BJ (cell line): ENCODE data around the gene SH2D3A. TPM values are rescaled to one million over a fixed set of nuclear protein-coding genes. Genes with fewer than 3 reads are reported as not detected.
"Not testable (repeated sequence)": the region's sequence is repeated elsewhere in the genome, so short reads cannot be mapped to it uniquely, and the experiment has no call there.

ENCODE experiments used
- CTCF ChIA-PET: fragments of 350-600 bp; formaldehyde crosslinking; extraction: SDS; loops from one replicate; lab custom pipeline; 2021; ENCODE audit warnings: antibody characterized with exemption, inconsistent platforms; lab: Yijun Ruan, JAX
- POLR2A ChIA-PET: fragments of 300-600 bp; sonication (Branson Sonifier 250); formaldehyde crosslinking; extraction: SDS; loops from one replicate; lab custom pipeline; 2021; ENCODE audit warnings: antibody characterized with exemption; lab: Charles Lee
- DNase-seq: peaks from one replicate; pipeline ENCODE4 v3.0.0-alpha.2; 2011; ENCODE audit warnings: low read depth
- H3K27me3 ChIP-seq: 2 replicates; pipeline ENCODE4 v1.6.0; 2011; ENCODE audit warnings: low read length; ENCODE audit not compliant: control insufficient read depth, insufficient read depth
- H3K36me3 ChIP-seq: 2 replicates; pipeline ENCODE4 v1.5.1; 2011; ENCODE audit warnings: low read length; ENCODE audit not compliant: control insufficient read depth, insufficient read depth
- H3K4me3 ChIP-seq: 2 replicates; pipeline ENCODE4 v1.5.1; 2011; ENCODE audit warnings: low read depth, mild to moderate bottlenecking, control low read depth, low read length
- polyA plus RNA-seq: library from polyadenylated mRNA; depleted of rRNA; stranded (reverse); fragments of >200 nt; gene quantifications from 2 replicates; pipeline ENCODE4 v1.2.3, GENCODE V29; 2011
- TF ChIP-seq, protein P1 (sequence below): IDR thresholded peaks from 2 replicates; pipeline ENCODE4 v1.5.1; 2011; ENCODE audit warnings: low read depth, mild to moderate bottlenecking, control low read depth, inconsistent platforms, low read length, moderate library complexity; ENCODE audit not compliant: insufficient read depth

Gene SH2D3A
- polyA plus RNA-seq, 1 experiment: 0.07 TPM

DNA sequence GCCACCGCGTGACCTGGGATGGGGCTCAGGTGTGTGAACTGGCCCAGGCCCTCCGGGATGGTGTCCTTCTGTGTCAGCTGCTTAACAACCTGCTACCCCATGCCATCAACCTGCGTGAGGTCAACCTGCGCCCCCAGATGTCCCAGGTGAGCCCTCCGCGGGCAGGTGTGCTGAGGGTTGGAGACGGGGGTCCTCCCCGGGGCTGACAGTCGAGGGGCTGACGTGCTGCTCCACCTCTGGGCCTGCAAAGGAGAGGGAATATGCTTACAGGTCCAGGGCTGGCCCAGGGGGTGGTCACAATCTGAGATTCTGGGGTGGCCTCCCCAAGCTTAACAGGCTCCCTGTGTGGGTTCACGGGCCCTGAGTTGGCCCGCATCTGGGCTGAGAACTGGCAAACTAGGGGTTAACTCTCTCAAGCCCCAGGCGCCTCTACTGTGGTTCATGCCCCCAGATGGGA, 5.7 kb upstream of the SH2D3A start:
- no peak for DNase-seq
- Histone ChIP-seq H3K36me3 (no peaks in the 10 kb centered on the region), H3K27me3 (no peaks in the 10 kb centered on the region), H3K4me3 (no peak overlapping the region)
- TF ChIP-seq, protein P1, sequence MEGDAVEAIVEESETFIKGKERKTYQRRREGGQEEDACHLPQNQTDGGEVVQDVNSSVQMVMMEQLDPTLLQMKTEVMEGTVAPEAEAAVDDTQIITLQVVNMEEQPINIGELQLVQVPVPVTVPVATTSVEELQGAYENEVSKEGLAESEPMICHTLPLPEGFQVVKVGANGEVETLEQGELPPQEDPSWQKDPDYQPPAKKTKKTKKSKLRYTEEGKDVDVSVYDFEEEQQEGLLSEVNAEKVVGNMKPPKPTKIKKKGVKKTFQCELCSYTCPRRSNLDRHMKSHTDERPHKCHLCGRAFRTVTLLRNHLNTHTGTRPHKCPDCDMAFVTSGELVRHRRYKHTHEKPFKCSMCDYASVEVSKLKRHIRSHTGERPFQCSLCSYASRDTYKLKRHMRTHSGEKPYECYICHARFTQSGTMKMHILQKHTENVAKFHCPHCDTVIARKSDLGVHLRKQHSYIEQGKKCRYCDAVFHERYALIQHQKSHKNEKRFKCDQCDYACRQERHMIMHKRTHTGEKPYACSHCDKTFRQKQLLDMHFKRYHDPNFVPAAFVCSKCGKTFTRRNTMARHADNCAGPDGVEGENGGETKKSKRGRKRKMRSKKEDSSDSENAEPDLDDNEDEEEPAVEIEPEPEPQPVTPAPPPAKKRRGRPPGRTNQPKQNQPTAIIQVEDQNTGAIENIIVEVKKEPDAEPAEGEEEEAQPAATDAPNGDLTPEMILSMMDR: no peak
- POLR2A ChIA-PET: no interaction called here
- CTCF ChIA-PET: interaction anchor here (0.7 kb wide), 1 partner anchor 141 kb away, joined by 3 read pairs; no protein-coding TSS in a partner anchor

- Histone ChIP-seq H3K36me3 (no peaks in the 10 kb centered on the region), H3K4me3 (no peak within 1 kb of the TSS), H3K27me3 (no peaks in the 10 kb centered on the region)
- TF ChIP-seq, protein P1: no peak
- CTCF ChIA-PET: interaction anchor here (0.7 kb wide), 1 partner anchor 141 kb away, joined by 3 read pairs; no protein-coding TSS in a partner anchor
- no peak for DNase-seq
- POLR2A ChIA-PET: no interaction called here
Observed at GRCh38 chr19:6772028-6772865, 5.0 kb upstream of the SH2D3A start, which contains the start of gene VAV1. Gene VAV1, plus strand, starts transcription at chr19:6772708. Its CDS starts 100 bp downstream, at chr19:6772808.

GRCh38 chr19:6771648-6772027, 4.4 kb upstream of the SH2D3A start:
- POLR2A ChIA-PET, H3K36me3 ChIP-seq, H3K27me3 ChIP-seq, H3K4me3 ChIP-seq, CTCF ChIA-PET, DNase-seq: not testable (repeated sequence)

DNA sequence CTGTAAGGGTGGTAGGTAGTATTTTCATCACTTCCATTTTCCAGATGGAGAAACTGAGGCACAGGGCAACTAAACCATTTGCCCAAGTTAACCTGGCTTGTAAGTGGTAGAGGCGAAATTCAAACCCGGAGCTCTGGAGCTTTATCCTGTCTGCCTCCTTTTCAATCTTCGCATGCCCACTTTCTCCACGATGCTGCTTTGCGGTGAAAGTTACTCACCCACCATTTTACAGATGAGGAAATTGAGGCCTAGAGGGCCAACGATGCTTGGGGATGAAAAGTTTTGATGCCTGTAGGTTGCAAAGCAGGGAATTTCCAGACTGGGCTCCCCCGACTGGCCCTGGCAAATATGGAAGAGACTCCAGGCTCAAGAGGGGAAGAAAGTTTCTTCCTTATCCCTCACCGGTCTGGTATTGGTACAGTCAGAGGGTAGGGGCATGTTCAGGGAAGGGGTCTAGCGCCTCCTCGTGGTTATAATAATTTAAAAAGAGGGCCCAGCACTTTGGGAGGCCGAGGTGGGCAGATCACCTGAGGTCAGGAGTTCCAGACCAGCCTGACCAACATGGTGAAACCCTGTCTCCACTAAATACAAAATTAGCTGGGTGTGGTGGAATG, 1.9 kb upstream of the SH2D3A start:
- Histone ChIP-seq H3K27me3 (peaks cover 6% of the 10 kb centered on the region), H3K36me3 (no peaks in the 10 kb centered on the region), H3K4me3 (no peak overlapping the region)
- DNase-seq: no peak
- ChIA-PET CTCF (interaction anchor here (0.9 to 2.7 kb wide), 9 partner anchors 9 to 252 kb away, joined by 3 to 10 read pairs (median 4); partner anchors contain the start of gene GPR108), POLR2A (no interaction called here)
- TF ChIP-seq, protein P1: peak; percentile 37

GRCh38 chr19:6768236-6768785, 1.1 kb upstream of the SH2D3A start:
- ChIA-PET POLR2A (no interaction called here), CTCF (interaction anchor here (1.0 to 2.7 kb wide), 5 partner anchors 10 to 137 kb away, joined by 3 to 10 read pairs (median 4); partner anchors contain the start of gene GPR108)
- TF ChIP-seq, protein P1: no peak

More at GRCh38 chr19:6768236-6768785, 1.1 kb upstream of the SH2D3A start:
- DNase-seq: no peak
- Histone ChIP-seq H3K4me3 (no peak overlapping the region), H3K36me3 (no peaks in the 10 kb centered on the region), H3K27me3 (peaks cover 6% of the 10 kb centered on the region)
